HL-60 (cell line): ENCODE data around the gene TIAL1.
"Not testable (repeated sequence)": the region's sequence is repeated elsewhere in the genome, so short reads cannot be mapped to it uniquely, and the experiment has no call there.

ENCODE experiments used
- DNase-seq, 2 experiments: peaks; one replicate each; pipeline ENCODE4 v3.0.0-alpha.2; 2010 to 2020; ENCODE audit warnings: low read depth in 1 of 2, low spot score in 1 of 2
- H3K27ac ChIP-seq: fragments of 250-450 bp; sonication (Bioruptor Pico); replicated peaks from 2 replicates; pipeline ENCODE4 v1.5.1; 2020; ENCODE audit warnings: mild to moderate bottlenecking, moderate library complexity
- H3K27me3 ChIP-seq: fragments of 250-450 bp; sonication (Bioruptor Pico); 2 replicates; pipeline ENCODE4 v1.5.1; 2021; ENCODE audit warnings: mild to moderate bottlenecking, moderate library complexity; ENCODE audit not compliant: insufficient read depth, poor library complexity, severe bottlenecking
- H3K4me3 ChIP-seq: replicated peaks from 2 replicates; pipeline ENCODE4 v1.5.1; 2011; ENCODE audit warnings: mild to moderate bottlenecking, control low read depth, low read length; ENCODE audit not compliant: insufficient read depth
- CTCF ChIP-seq: IDR thresholded peaks from one replicate; pipeline ENCODE4 v1.5.1; 2011; ENCODE audit warnings: low read length, control low read depth, inconsistent platforms; ENCODE audit not compliant: insufficient read depth
- GABPA ChIP-seq: IDR thresholded peaks from 2 replicates; pipeline ENCODE4 v1.6.1; 2012; ENCODE audit warnings: low read depth
- POLR2AphosphoS5 ChIP-seq: IDR thresholded peaks from 2 replicates; pipeline ENCODE4 v1.6.1; 2012; ENCODE audit warnings: low read depth
- REST ChIP-seq: IDR thresholded peaks from 2 replicates; pipeline ENCODE4 v1.6.1; 2012; ENCODE audit warnings: low read depth; ENCODE audit not compliant: insufficient replicate concordance
- SPI1 ChIP-seq: IDR thresholded peaks from 2 replicates; pipeline ENCODE4 v1.6.1; 2012; ENCODE audit warnings: low read depth, mild to moderate bottlenecking, borderline replicate concordance

TIAL1 gene

GRCh38 chr10:119567978-119568377, 28.8 kb downstream of the TIAL1 start:
- Histone ChIP-seq H3K27me3 (no peaks in the 10 kb centered on the region), H3K27ac (no peak overlapping the region), H3K4me3 (no peak overlapping the region)
- TF ChIP-seq GABPA: no peak
- no peak for TF ChIP-seq SPI1
- no peak for DNase-seq

GRCh38 chr10:119562097-119562496, 34.7 kb downstream of the TIAL1 start:
- Histone ChIP-seq H3K4me3 (no peak overlapping the region), H3K27ac (no peak overlapping the region), H3K27me3 (no peaks in the 10 kb centered on the region)
- no peak for TF ChIP-seq REST
- TF ChIP-seq GABPA: no peak
- TF ChIP-seq SPI1: no peak
- no peak for TF ChIP-seq POLR2AphosphoS5
- TF ChIP-seq CTCF: no peak
- DNase-seq: no peak

- not testable (repeated sequence) for H3K27me3 ChIP-seq, H3K4me3 ChIP-seq, H3K27ac ChIP-seq, DNase-seq
These were observed 37.3 kb downstream of the TIAL1 start for GRCh38 chr10:119559511-119559910.

- not testable (repeated sequence) for H3K4me3 ChIP-seq, H3K27me3 ChIP-seq, H3K27ac ChIP-seq, DNase-seq
These were observed 40.7 kb downstream of the TIAL1 start for GRCh38 chr10:119556081-119556480.

GRCh38 chr10:119555178-119555784, 41.5 kb downstream of the TIAL1 start:
- Histone ChIP-seq H3K27me3 (no peaks in the 10 kb centered on the region), H3K27ac (no peak overlapping the region), H3K4me3 (no peak overlapping the region)
- DNase-seq: no peak
- TF ChIP-seq REST (no peak), SPI1 (no peak), POLR2AphosphoS5 (no peak)

GRCh38 chr10:119550827-119551226, 45.9 kb downstream of the TIAL1 start:
- no peak for TF ChIP-seq POLR2AphosphoS5
- TF ChIP-seq SPI1: peak; percentile 59; the same call in 1 of the 2 replicates
- no peak for TF ChIP-seq GABPA
- Histone ChIP-seq H3K27ac (no peak overlapping the region), H3K27me3 (no peaks in the 10 kb centered on the region), H3K4me3 (no peak overlapping the region)
- DNase-seq: no peak
